ES-I3 (cell line): ENCODE data around the gene GNB1.

Source experiments
- H3K36me3 ChIP-seq: 2 replicates; pipeline ENCODE4 v1.6.1; 2013; ENCODE audit warnings: mild to moderate bottlenecking, low read length, control low read depth, moderate library complexity; ENCODE audit not compliant: insufficient read depth
- H3K4me1 ChIP-seq: 2 replicates; pipeline ENCODE4 v1.6.1; 2013; ENCODE audit warnings: mild to moderate bottlenecking, control low read depth, low read length; ENCODE audit not compliant: insufficient read depth
- H3K9ac ChIP-seq: 2 replicates; pipeline ENCODE4 v1.6.1; 2013; ENCODE audit warnings: low read depth, mild to moderate bottlenecking, low read length, moderate library complexity
- H3K9me3 ChIP-seq: 2 replicates; pipeline ENCODE4 v1.6.1; 2013; ENCODE audit warnings: mild to moderate bottlenecking, low read length, moderate library complexity; ENCODE audit not compliant: control insufficient read depth, insufficient read depth

The GNB1 gene

DNA sequence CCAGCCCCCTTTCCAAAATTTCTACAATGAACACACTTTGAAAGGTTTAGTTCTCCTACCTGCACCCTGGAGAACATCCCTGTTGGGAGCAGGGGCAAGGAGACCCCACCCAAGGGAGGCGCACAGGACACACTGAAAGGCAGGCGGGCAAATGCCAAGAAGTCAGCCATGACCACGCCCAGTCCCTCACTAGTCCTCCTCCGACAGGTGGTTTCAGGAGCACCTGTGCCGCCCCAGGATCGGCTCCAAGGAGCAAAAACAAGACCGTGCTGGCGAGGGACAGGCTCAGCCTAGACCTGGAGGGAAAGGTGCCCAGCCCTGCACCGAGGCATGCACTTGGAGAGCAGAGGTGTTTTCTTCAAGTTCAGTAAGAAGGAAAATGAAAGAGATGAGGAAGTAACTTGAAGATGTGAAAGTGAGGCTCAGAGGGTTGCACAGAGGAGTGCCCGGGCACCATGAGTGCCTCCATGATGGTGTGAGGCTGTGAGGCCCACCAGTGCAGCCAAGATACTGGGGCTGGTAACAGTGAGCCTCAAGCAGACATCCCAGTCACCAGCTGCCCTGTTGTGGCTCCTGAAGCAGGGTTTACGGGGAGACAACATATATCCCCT, 93.1 kb downstream of the GNB1 start:
- H3K36me3 ChIP-seq, result peaks cover 27% of the 10 kb centered on the region
- no peaks in the 10 kb centered on the region for H3K4me1 ChIP-seq
- no peaks in the 10 kb centered on the region for H3K9me3 ChIP-seq
- H3K9ac ChIP-seq, result no peak overlapping the region

DNA sequence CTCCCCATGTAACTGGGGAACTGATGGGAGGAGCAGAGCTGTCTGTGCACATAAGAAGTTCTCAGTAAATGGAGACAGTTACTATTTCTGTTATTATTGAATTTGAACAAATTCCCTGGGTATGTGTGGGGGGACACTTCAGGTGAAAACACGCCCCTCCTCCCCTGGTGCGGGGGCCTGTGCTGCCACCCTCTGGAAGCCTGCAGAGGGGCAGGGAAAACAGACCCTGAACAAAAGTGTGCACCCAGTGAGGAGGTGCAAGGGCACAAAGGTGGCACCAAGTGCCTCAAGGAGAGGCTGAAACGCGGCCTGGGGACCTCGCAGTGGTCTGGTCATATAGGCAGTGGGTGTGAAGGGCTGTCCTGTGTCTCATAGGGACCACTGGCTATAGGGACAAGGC, 94.4 kb downstream of the GNB1 start:
- peaks cover 29% of the 10 kb centered on the region for H3K36me3 ChIP-seq
- H3K4me1 ChIP-seq, result no peaks in the 10 kb centered on the region
- H3K9me3 ChIP-seq, result no peaks in the 10 kb centered on the region
- H3K9ac ChIP-seq, result no peak overlapping the region

DNA sequence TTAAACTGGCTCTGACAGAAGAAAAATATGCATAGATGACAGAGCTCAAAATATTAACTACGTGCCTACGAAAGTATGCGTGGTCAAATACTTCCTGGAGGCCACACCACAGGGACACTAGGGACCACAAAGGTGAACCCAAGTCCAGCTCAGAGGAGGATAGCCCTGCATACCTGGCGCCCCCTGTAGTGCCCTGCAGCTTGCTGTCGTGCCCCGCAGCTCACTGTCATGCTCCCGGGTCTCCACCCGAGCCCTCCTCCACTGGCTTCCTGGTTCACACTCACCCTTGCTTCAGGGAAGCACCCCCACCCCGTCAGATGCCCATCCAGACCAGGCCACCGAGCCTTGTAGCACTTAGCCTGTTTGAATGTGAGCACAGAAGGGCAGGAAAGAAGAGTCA, 95.9 kb downstream of the GNB1 start:
- no peak overlapping the region for H3K9ac ChIP-seq
- H3K36me3 ChIP-seq, result peaks cover 38% of the 10 kb centered on the region
- no peaks in the 10 kb centered on the region for H3K4me1 ChIP-seq
- H3K9me3 ChIP-seq, result no peaks in the 10 kb centered on the region

DNA sequence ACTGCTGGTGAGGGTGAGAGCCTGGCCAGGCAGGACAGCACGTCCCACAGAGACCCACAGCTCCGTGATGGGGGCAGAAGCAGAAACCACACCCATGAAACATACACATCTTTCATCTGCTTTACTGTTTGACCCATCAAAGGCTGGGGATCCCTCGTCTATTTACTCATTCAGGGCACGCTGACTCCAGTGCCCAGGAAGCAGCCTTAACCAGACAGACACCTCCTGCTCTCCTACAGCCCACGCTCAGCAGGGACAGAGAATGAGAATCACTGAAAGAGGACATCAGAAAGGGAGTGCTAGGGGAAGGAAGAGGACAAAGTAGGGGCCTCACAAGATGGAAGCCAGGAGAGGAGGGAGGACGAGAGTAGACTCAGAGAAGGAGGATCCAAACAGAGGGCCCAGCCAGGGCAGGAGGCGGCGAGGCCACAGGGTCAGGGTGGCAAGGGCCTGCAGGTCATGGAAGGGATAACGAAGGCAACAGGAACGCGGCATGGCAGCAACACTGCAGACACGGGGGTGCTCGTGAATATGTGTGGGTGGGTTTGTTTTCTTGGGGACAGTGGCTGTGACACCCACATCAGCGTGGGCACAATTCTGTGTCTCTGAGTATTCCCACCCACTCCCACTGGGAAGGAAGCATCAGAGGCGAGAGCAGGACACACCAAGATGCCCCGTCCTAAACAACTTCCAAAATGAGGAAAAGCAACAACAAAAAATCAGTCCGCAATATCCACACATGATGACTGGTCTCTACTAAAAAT, 97.2 kb downstream of the GNB1 start:
- Histone ChIP-seq H3K36me3 (peaks cover 36% of the 10 kb centered on the region), H3K4me1 (no peaks in the 10 kb centered on the region), H3K9ac (no peak overlapping the region), H3K9me3 (no peaks in the 10 kb centered on the region)

DNA sequence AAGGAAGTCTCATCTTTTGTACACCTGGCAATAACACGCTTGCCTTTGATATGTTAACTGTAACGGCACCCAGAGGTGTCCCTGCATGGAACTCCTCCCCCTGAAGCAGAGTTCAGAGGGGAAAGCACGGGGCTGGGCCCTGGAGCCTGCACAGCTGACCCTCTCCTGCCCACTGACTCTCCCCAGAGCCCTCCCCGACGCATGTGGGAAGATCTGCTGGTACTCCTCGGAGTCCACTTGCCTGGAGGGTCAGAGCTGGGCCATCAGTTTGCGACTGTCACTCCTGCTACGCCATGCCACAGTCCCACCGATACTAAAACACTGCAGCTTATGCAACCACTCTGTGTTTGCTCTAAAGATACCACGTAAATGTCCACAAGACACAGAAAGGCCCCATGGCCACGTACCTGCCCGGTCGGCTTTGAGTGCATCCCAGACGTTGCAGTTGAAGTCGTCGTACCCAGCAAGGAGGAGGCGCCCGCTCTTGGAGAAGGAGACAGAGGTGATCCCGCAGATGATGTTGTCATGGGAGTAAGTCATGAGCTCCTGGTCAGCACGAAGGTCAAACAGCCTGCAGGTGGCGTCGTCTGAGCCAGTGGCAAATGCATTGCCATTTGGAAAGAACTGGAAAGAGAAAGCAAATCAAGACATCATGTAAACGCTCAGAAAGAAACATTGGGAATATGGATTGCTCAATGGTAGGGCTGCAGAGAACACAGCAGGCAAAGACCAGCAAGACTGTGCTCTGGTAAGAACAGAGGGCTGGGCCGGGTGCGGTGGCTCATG, 102.0 kb downstream of the GNB1 start:
- Histone ChIP-seq H3K36me3 (peaks cover 56% of the 10 kb centered on the region), H3K9me3 (no peaks in the 10 kb centered on the region), H3K4me1 (no peaks in the 10 kb centered on the region; the same call in 1 of the 2 replicates), H3K9ac (no peak overlapping the region)

DNA sequence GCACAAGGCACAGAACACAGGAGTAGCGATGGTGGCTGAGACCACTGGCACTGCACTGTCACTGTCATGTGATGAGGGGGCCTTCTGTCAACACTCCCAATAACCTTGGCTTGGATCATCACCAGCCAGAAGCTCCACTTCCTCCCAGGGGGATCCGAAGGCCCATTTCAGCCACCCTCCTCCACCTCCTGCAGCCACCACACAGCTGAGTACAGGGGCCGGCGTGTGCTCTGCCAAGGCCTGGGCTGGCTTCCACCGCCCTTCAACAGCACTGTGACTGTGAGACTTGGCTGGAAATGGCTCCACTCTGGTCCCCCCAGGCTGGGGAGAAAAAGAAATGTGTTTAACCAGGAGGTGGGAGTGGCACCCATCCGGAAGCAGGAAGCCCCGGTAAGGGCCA, 102.8 kb downstream of the GNB1 start:
- H3K9ac ChIP-seq, result no peak overlapping the region
- H3K4me1 ChIP-seq, result peaks cover 3% of the 10 kb centered on the region
- no peaks in the 10 kb centered on the region for H3K9me3 ChIP-seq
- H3K36me3 ChIP-seq, result peaks cover 51% of the 10 kb centered on the region

DNA sequence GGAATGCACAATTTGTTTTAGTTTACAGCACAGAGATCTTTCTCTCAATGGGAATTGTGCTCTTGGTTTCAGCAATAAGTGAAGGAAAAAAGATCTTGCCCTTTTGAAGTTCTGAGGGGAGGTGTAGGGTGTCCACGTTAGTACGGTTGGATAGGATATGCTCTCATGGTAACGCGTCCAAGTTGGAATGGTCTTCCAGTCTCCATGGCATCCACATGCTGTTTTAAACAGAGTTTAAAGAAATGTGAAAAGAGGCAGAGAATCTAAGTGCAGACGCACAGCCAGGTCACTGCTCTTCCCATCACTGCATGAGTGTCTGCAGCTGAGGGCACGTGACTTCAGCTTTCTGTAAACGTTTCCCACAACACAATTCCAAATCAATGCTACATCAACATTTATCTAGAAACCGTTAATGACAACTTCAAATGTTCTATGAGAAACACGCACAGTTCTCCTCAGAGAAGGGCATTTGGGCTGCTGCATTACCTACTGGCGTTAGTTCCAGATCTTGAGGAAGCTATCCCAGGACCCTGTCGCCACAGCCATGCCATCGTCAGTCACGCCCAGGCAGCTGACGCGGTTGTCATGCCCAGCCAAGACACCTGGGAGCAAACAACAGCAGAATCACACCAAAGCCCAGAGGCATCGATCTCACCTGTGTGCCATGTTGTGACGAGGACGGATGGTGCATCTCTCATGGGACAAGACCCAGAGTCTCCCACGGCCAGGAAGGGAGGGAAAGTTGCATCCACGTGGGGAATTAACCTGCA, 103.9 kb downstream of the GNB1 start:
- Histone ChIP-seq H3K4me1 (peaks cover 11% of the 10 kb centered on the region), H3K9ac (no peak overlapping the region), H3K9me3 (no peaks in the 10 kb centered on the region), H3K36me3 (peaks cover 48% of the 10 kb centered on the region)

DNA sequence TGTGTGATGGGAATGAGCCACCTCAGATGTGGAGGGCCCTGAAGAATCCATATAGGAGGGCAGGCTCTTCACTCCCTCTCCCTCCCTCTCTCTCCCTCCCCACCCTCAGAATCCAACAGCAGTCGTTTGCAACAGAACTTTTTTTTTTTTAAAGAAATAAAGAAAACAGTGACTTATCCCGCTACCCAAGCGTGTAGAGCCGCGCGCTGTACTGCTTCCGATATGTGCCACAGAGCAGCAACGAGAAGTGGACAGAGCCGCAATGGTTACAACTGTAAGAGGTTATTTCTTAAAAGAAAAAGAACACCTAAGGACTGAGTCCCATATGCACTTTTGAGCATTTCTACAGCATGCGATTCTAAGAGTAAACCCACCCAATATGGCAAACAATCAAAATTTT, 105.2 kb downstream of the GNB1 start:
- Histone ChIP-seq H3K9ac (no peak overlapping the region), H3K9me3 (no peaks in the 10 kb centered on the region), H3K36me3 (peaks cover 41% of the 10 kb centered on the region), H3K4me1 (peaks cover 24% of the 10 kb centered on the region)

DNA sequence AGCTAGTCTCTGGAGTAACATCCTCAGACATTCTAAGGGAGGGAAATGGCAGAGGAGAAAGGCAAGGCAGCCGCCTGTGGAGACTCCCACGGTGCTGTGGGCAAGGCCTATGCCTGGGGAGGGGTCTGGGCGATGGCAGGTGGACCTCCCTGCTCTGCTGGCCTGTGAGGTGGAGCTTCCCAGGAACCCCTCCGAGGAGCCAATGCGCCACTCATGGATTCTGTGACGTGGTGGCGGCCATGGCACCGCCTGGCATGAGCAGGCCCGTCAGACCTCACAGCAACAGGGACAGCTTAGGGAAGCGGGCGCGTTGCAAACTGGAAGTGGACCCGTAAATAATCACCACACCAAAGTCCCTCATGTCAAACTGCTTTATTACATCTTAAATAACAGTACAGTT, 106.0 kb downstream of the GNB1 start:
- Histone ChIP-seq H3K4me1 (peaks cover 28% of the 10 kb centered on the region), H3K9ac (no peak overlapping the region), H3K9me3 (no peaks in the 10 kb centered on the region), H3K36me3 (peaks cover 33% of the 10 kb centered on the region)

DNA sequence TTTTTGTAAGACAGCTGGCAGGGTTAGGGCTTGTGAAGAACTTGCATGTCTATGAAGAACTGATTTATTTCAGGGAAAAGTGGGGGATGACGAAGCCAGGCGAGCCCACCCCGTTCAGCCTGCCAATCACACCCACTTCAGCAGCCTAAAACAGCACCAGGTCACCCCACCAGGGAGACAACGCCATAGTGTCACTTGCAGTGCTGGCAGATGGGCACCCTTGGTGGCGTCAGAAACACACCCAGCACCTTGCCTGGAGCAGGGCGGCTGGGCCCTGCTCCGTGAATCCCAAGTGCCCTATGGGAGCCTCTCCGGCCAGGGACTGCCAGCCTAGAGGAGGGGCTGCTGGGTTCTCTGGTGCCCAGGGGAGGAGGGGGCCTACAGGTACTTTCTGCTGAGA, 107.6 kb downstream of the GNB1 start:
- H3K36me3 ChIP-seq, result peaks cover 27% of the 10 kb centered on the region
- H3K9ac ChIP-seq, result no peak overlapping the region

DNA sequence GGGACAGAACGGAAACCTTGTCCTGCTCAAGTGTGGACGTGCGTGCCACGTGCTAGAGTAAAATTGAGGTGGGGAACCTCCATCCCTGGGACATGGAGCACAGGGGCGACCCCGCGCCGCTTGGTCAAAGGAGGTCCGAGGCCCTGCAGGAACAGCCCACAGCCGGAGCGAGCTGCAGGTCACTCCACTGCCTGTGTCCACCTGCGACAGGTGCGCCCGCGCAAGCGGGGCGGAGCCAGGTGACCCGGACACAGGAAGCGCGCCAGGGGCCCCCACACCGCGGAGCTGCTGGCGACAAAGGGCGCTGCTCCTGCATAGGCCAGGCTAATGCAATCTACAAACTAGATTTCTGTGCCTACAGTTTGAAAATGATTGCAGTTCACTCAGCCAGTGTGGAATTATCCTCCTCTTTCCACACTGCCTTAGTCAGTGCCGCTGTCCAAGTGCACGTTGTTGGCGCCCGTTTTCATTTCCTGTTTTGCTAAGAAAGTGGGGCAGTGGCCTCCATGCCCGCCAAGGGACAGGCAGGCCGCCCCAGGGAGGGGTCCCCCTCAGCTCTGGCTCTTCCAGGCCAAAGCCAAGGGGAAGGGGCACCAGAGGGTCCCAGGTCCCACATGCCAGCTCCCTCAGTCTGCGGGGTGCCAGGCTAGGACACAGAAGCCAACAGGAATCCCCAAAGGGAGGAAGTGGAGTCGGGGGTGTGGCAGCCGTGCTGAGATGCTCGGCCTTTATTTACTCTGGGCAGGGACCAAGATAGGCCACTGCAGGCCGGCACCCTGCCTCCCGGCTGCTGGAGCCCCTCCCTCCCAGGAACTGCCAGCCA, 108.3 kb downstream of the GNB1 start:
- Histone ChIP-seq H3K4me1 (peaks cover 32% of the 10 kb centered on the region), H3K9me3 (no peaks in the 10 kb centered on the region), H3K9ac (peak overlapping the region; percentile 34; the same call in 1 of the 2 replicates)

More for the DNA sequence above, 107.6 kb downstream of the GNB1 start:
- Histone ChIP-seq H3K4me1 (peaks cover 32% of the 10 kb centered on the region), H3K9me3 (no peaks in the 10 kb centered on the region)

DNA sequence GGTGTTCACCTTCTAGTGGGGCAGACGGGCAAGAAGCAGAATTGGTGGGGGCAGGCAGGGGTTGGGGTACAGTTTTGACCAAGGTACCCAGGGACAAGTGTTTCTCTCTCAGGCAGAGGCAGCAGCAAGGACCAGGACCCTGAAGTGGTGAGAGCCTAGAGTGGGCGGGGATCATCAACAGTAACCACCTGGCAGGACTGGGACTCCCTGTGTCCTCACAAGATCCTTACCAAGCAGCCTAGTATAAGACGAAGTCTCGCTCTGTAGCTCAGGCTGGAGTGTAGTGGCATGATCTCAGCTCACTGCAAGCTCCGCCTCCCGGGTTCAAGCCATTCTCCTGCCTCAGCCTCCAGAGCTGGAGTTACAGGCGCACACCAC, 109.4 kb downstream of the GNB1 start:
- peaks cover 9% of the 10 kb centered on the region for H3K36me3 ChIP-seq
- no peaks in the 10 kb centered on the region for H3K9me3 ChIP-seq
- no peak overlapping the region for H3K9ac ChIP-seq
- peaks cover 39% of the 10 kb centered on the region for H3K4me1 ChIP-seq

More for the DNA sequence above, 108.3 kb downstream of the GNB1 start:
- H3K36me3 ChIP-seq, result peaks cover 20% of the 10 kb centered on the region

DNA sequence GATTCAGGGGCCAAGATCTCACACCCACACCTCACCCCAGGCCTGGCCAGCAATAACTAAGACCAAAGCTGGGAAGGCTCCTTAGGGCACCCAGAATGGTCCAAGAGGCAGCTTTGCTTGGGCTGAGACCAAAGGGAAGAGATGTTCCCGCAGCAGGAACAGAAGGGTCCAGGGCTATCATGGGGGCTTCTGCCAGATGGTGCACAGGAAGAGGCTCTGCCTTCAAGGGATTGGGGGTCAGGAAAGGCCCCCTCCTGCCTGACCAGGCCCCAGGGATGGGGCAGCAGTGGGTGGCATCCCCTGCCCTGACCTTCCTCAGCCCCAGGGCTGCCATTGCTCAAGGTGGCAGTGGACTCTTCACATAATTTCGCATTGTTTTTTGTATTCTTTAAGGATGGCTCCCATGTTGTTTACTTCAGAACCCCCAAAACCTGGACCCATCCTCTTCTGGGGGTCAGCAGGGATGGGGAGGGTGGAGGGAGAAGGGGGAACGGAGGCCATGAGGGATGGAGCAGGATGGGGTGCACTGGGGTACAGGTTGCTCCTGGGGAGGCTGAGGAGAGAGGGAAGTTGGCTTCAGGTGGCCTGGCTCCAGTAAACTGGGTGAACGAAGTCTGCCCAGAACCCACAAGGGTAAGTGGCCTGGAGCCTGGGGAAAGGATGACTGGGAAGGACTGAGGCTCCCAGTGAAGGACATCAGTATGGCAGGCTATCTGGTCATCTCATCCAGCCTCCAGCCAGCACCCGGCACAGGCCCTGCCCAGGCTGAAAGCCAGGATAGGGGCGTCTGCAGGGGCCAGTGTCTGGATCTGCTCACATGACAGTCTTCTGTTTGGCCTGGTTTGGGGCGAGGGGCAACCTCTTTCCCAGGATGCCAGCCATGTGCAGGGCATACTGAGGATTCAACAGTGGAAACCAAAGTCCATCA, 110.0 kb downstream of the GNB1 start:
- Histone ChIP-seq H3K9ac (no peak overlapping the region), H3K9me3 (no peaks in the 10 kb centered on the region), H3K4me1 (peaks cover 39% of the 10 kb centered on the region)

More for the DNA sequence above, 110.0 kb downstream of the GNB1 start:
- H3K36me3 ChIP-seq, result peaks cover 3% of the 10 kb centered on the region; the same call in 1 of the 2 replicates
